Measurements from ENCODE around the gene GBE1. TPM values are rescaled to one million over a fixed set of nuclear protein-coding genes. Genes with fewer than 3 reads are reported as not detected.

The GBE1 gene
- total and polyA plus RNA-seq, 7 donors = 99.7 to 290 (median 194) TPM

- Histone ChIP-seq H3K4me1 (peaks cover 63% of the 10 kb centered on the region), H3K36me3 (ENCODE audit: insufficient read depth in 1 of 2, low read depth in 1 of 2) (no peaks in the 10 kb centered on the region), H3K4me3 (peak overlapping the region; percentile 56), H3K9me3 (no peaks in the 10 kb centered on the region), H3K27me3 (ENCODE audit: insufficient read depth in 3 of 3, low read length in 2 of 3) (no peaks in the 10 kb centered on the region), H3K27ac (peak overlapping the region; percentile 89)
- WGBS, 3 donors = 32 to 56% (median 35%) methylated on average over 6 of the region's 6 CpGs
- no peak for DNase-seq
- intact Hi-C loops (cut with DNase I) = no loop called here
- TF ChIP-seq, protein P1, sequence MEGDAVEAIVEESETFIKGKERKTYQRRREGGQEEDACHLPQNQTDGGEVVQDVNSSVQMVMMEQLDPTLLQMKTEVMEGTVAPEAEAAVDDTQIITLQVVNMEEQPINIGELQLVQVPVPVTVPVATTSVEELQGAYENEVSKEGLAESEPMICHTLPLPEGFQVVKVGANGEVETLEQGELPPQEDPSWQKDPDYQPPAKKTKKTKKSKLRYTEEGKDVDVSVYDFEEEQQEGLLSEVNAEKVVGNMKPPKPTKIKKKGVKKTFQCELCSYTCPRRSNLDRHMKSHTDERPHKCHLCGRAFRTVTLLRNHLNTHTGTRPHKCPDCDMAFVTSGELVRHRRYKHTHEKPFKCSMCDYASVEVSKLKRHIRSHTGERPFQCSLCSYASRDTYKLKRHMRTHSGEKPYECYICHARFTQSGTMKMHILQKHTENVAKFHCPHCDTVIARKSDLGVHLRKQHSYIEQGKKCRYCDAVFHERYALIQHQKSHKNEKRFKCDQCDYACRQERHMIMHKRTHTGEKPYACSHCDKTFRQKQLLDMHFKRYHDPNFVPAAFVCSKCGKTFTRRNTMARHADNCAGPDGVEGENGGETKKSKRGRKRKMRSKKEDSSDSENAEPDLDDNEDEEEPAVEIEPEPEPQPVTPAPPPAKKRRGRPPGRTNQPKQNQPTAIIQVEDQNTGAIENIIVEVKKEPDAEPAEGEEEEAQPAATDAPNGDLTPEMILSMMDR (IDR thresholded peaks at IDR 0.05) = no peak
- ATAC-seq = no peak
Measured at GRCh38 chr3:81742581-81742980, 18.9 kb downstream of the GBE1 start.

DNA sequence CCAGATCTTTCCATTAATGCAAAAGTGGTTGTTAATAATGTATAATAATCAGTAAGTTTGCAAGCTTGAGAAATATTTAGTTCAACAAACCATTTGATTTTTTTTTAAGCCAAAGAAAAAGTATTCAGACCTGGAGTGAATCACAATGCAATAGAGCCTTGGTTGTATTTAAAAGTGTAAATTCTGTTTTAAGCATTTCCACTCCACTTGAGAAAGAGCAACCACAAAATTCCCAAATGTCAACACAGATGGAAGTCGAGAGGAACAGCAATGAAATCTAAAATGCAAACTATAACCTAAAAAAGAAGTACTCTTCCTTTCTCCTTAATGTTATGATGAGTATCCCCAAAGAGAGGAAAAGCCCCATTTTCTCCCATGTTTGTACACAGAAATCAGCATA is 20.2 kb downstream of the GBE1 start:
- DNase-seq (no peak), ATAC-seq (no peak)
- Histone ChIP-seq H3K36me3 (ENCODE audit: insufficient read depth in 1 of 2, low read depth in 1 of 2) (no peaks in the 10 kb centered on the region), H3K27ac (peak overlapping the region; percentile 89), H3K9me3 (no peaks in the 10 kb centered on the region), H3K4me1 (peaks cover 56% of the 10 kb centered on the region), H3K4me3 (peak overlapping the region; percentile 56), H3K27me3 (ENCODE audit: insufficient read depth in 3 of 3, low read length in 2 of 3) (no peaks in the 10 kb centered on the region)
- TF ChIP-seq, protein P1 (IDR thresholded peaks at IDR 0.05) = no peak
- 24 to 60% (median 33%) methylated on average over 1 of the region's 1 CpG for WGBS, 3 donors
- intact Hi-C loops (cut with DNase I) = no loop called here

- DNase-seq = no peak
- Histone ChIP-seq H3K27ac (peak overlapping the region; percentile 89), H3K4me1 (peaks cover 58% of the 10 kb centered on the region), H3K9me3 (no peaks in the 10 kb centered on the region), H3K27me3 (ENCODE audit: insufficient read depth in 3 of 3, low read length in 2 of 3) (no peaks in the 10 kb centered on the region), H3K4me3 (peak overlapping the region; percentile 56), H3K36me3 (ENCODE audit: insufficient read depth in 1 of 2, low read depth in 1 of 2) (no peaks in the 10 kb centered on the region)
- TF ChIP-seq, protein P1 (IDR thresholded peaks at IDR 0.05) = no peak
- ATAC-seq = no peak
- 25 to 44% (median 38%) methylated on average over 1 of the region's 1 CpG for WGBS, 3 donors
- intact Hi-C loops (cut with DNase I) = no loop called here
Measured at GRCh38 chr3:81740731-81741130, 20.7 kb downstream of the GBE1 start.

- H3K9me3 ChIP-seq = no peaks in the 10 kb centered on the region
- intact Hi-C loops (cut with DNase I) = no loop called here
- peaks cover 0 to 3% of the 10 kb centered on the region in 2 donors for H3K36me3 ChIP-seq (ENCODE audit: insufficient read depth in 1 of 2, low read depth in 1 of 2)
- H3K27ac ChIP-seq = peak overlapping the region; percentile 48
- WGBS, 3 donors = 65 to 76% (median 73%) methylated on average over 5 of the region's 5 CpGs
- peak in 3 of 4 donors; percentile 16 to 29 (median 22) for ATAC-seq
- DNase-seq = no peak
- H3K4me1 ChIP-seq = peaks cover 69% of the 10 kb centered on the region
- TF ChIP-seq, protein P1 (IDR thresholded peaks at IDR 0.05) = no peak
- H3K4me3 ChIP-seq = no peak overlapping the region
- no peaks in the 10 kb centered on the region for H3K27me3 ChIP-seq (ENCODE audit: insufficient read depth in 3 of 3, low read length in 2 of 3)
Measured at GRCh38 chr3:81735334-81735733, 26.1 kb downstream of the GBE1 start.

DNA sequence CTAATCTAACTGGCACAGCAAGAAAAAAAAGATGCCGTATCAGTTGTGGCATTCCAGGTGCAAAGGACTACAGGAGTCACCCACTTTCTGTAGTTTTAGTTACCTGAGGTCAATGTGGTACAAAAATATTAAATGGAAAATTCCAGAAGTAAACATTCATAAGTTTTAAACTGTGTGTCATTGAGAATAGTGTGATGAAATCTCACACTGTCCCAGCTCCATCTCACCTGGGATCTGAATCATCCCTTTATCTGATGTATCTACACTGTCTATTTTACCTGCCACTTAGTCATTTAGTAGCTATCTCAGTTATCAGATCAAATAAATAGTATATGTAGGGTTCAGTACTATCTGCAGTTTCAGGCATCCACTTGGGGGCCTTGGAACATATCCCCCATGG is 26.7 kb downstream of the GBE1 start:
- H3K9me3 ChIP-seq = no peaks in the 10 kb centered on the region
- WGBS, 3 donors = 58 to 74% (median 67%) methylated on average over 1 of the region's 1 CpG
- peaks cover 0 to 3% of the 10 kb centered on the region in 2 donors for H3K36me3 ChIP-seq (ENCODE audit: insufficient read depth in 1 of 2, low read depth in 1 of 2)
- no peaks in the 10 kb centered on the region for H3K27me3 ChIP-seq (ENCODE audit: insufficient read depth in 3 of 3, low read length in 2 of 3)
- H3K4me3 ChIP-seq = no peak overlapping the region
- intact Hi-C loops (cut with DNase I) = no loop called here
- H3K4me1 ChIP-seq = peaks cover 69% of the 10 kb centered on the region
- DNase-seq = no peak
- no peak overlapping the region for H3K27ac ChIP-seq
- peak; percentile 14 to 38 (median 34) for ATAC-seq
- TF ChIP-seq, protein P1 (IDR thresholded peaks at IDR 0.05) = no peak

Measured in psoas muscle (tissue), 8 donors.